GM20000 (cell line): Measurements from ENCODE around the gene ODAD2.

Experiments
- DNase-seq: peaks from one replicate; pipeline ENCODE4 v3.0.0; 2012; ENCODE audit warnings: low spot score
- CTCF ChIP-seq: IDR thresholded peaks from 2 replicates; pipeline ENCODE4 v1.5.1; 2012; ENCODE audit warnings: mild to moderate bottlenecking, control low read depth; ENCODE audit errors: extremely low read depth, missing control alignments

Gene ODAD2

GRCh38 chr10:27794157-27794556, 204.7 kb downstream of the ODAD2 start:
- no peak for TF ChIP-seq CTCF
- no peak for DNase-seq

GRCh38 chr10:27792216-27792615, 206.7 kb downstream of the ODAD2 start:
- TF ChIP-seq CTCF = no peak
- DNase-seq = no peak

- DNase-seq = no peak
- no peak for TF ChIP-seq CTCF
These were observed 214.6 kb downstream of the ODAD2 start for GRCh38 chr10:27784272-27784671.

- DNase-seq = no peak
- no peak for TF ChIP-seq CTCF
These were observed 215.2 kb downstream of the ODAD2 start for GRCh38 chr10:27783660-27784059.

GRCh38 chr10:27779462-27780015, 219.3 kb downstream of the ODAD2 start:
- TF ChIP-seq CTCF = no peak
- DNase-seq = no peak

- TF ChIP-seq CTCF = no peak
- no peak for DNase-seq
These were observed 224.0 kb downstream of the ODAD2 start for GRCh38 chr10:27774831-27775230.

- TF ChIP-seq CTCF = no peak
- no peak for DNase-seq
These were observed 227.6 kb downstream of the ODAD2 start for GRCh38 chr10:27771231-27771630.
